ENCODE data around the gene CD300LD. TPM values are rescaled to one million over a fixed set of nuclear protein-coding genes. Genes with fewer than 3 reads are reported as not detected.

The CD300LD gene
- total and polyA plus RNA-seq, 2 donors (not counting 1 experiment from before 2014, with no cell fraction given): not detected

DNA sequence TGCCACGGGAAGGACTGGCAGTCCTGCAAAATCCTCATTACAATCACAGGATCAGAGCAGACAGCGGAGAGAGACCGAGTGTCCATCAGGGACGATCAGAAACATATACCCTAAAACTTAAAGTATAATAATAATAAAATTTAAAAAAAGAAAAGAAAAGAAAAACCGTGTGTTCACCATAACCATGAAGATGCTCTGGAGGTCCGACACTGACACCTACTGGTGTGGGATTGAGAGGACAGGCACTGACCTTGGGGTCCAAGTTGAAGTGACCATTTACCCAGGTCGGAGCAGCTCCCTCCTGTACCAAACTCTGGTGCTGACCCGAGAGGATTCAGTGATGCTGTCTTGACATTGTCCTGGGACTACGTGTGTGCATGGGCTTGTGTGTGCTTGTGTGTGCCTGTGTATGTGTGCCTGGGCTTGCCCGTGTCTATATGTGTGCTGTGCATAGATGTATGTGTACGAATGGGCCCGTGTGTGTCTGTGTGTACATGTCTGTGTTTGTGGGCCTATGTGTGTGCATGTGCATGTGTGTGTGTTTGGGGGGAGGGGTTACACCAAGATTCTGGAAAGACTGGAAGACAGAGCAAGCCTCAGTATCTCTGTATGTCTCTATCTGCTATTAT is 10.0 kb upstream of the CD300LD start:
- TF ChIP-seq, protein P1, sequence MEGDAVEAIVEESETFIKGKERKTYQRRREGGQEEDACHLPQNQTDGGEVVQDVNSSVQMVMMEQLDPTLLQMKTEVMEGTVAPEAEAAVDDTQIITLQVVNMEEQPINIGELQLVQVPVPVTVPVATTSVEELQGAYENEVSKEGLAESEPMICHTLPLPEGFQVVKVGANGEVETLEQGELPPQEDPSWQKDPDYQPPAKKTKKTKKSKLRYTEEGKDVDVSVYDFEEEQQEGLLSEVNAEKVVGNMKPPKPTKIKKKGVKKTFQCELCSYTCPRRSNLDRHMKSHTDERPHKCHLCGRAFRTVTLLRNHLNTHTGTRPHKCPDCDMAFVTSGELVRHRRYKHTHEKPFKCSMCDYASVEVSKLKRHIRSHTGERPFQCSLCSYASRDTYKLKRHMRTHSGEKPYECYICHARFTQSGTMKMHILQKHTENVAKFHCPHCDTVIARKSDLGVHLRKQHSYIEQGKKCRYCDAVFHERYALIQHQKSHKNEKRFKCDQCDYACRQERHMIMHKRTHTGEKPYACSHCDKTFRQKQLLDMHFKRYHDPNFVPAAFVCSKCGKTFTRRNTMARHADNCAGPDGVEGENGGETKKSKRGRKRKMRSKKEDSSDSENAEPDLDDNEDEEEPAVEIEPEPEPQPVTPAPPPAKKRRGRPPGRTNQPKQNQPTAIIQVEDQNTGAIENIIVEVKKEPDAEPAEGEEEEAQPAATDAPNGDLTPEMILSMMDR (conservative IDR thresholded peaks at IDR 0.05 in 1 of 2, IDR thresholded peaks at IDR 0.05 in 1 of 2; ENCODE audit: low read depth in 1 of 2, low read length in 2 of 2): peak; percentile 37 to 62
- TF ChIP-seq EZH2 (IDR thresholded peaks at IDR 0.05; ENCODE audit: low read length, missing control alignments): no peak

DNA sequence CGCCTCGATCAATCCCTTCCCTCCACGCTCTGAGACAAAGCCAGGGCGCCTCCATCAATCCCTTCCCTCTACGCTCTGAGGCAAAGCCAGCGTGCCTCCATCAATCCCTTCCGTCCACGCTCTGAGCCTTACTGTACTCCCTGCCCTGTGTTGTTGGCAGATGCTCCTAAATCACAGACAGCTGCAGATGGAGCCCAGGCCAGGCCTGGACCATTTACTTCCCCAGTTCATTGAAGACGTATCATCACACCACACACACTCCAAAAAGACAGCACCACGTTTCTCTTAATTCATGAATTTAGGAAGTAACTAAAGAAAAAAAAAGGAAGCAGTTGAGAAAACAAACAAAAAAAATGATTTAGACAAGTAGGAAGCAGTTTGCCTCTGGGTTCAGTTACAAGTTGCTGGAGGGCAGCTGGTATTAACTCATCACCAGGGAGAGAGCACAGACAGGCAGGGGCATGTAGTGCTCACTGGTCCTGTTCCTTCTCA is 7.4 kb upstream of the CD300LD start:
- Histone ChIP-seq H3K27ac (ENCODE audit: insufficient read depth, low read length) (no peak overlapping the region), H4K20me1 (ENCODE audit: control insufficient read depth, extremely low read depth, insufficient read depth, low read length) (no peaks in the 10 kb centered on the region), H3K4me2 (ENCODE audit: extremely low read depth, insufficient read depth, low read length) (no peak overlapping the region), H2AFZ (ENCODE audit: low read length) (no peak overlapping the region), H3K9ac (ENCODE audit: insufficient read depth, low read length) (no peak overlapping the region), H3K4me3 (replicated peaks in 1 of 4; ENCODE audit: control extremely low read depth in 1 of 4, insufficient read depth in 1 of 4, low read depth in 3 of 4, low read length in 4 of 4) (no peak overlapping the region), H3K4me1 (ENCODE audit: control insufficient read depth, extremely low read depth, insufficient read depth, low read length) (no peaks in the 10 kb centered on the region), H3K27me3 (ENCODE audit: control insufficient read depth, insufficient read depth, low read length) (no peaks in the 10 kb centered on the region), H3K79me2 (ENCODE audit: control insufficient read depth, insufficient read depth, low read length) (no peaks in the 10 kb centered on the region), H3K9me3 (ENCODE audit: control insufficient read depth, insufficient read depth, low read depth, low read length) (no peaks in the 10 kb centered on the region), H3K36me3 (ENCODE audit: control insufficient read depth, insufficient read depth, low read length) (no peaks in the 10 kb centered on the region)
- no peak for TF ChIP-seq EZH2 (IDR thresholded peaks at IDR 0.05; ENCODE audit: low read length, missing control alignments)
- TF ChIP-seq, protein P1 (conservative IDR thresholded peaks at IDR 0.05 in 1 of 2, IDR thresholded peaks at IDR 0.05 in 1 of 2; ENCODE audit: low read depth in 1 of 2, low read length in 2 of 2): no peak
- DNase-seq (ENCODE audit: low read depth in 2 of 2): no peak

More for the DNA sequence above, 10.0 kb upstream of the CD300LD start:
- no peaks in the 10 kb centered on the region for H3K36me3 ChIP-seq (ENCODE audit: control insufficient read depth, insufficient read depth, low read length)
- DNase-seq (ENCODE audit: low read depth in 2 of 2): peak; percentile 28 to 33
- H3K4me2 ChIP-seq (ENCODE audit: extremely low read depth, insufficient read depth, low read length): no peak overlapping the region
- no peaks in the 10 kb centered on the region for H3K27me3 ChIP-seq (ENCODE audit: control insufficient read depth, insufficient read depth, low read length)
- no peaks in the 10 kb centered on the region for H3K4me1 ChIP-seq (ENCODE audit: control insufficient read depth, extremely low read depth, insufficient read depth, low read length)
- no peak overlapping the region for H3K27ac ChIP-seq (ENCODE audit: insufficient read depth, low read length)
- H3K79me2 ChIP-seq (ENCODE audit: control insufficient read depth, insufficient read depth, low read length): no peaks in the 10 kb centered on the region
- H3K9ac ChIP-seq (ENCODE audit: insufficient read depth, low read length): no peak overlapping the region
- H3K4me3 ChIP-seq (replicated peaks in 1 of 4; ENCODE audit: control extremely low read depth in 1 of 4, insufficient read depth in 1 of 4, low read depth in 3 of 4, low read length in 4 of 4): no peak overlapping the region
- no peaks in the 10 kb centered on the region for H4K20me1 ChIP-seq (ENCODE audit: control insufficient read depth, extremely low read depth, insufficient read depth, low read length)
- H3K9me3 ChIP-seq (ENCODE audit: control insufficient read depth, insufficient read depth, low read depth, low read length): no peaks in the 10 kb centered on the region
- no peak overlapping the region for H2AFZ ChIP-seq (ENCODE audit: low read length)

DNA sequence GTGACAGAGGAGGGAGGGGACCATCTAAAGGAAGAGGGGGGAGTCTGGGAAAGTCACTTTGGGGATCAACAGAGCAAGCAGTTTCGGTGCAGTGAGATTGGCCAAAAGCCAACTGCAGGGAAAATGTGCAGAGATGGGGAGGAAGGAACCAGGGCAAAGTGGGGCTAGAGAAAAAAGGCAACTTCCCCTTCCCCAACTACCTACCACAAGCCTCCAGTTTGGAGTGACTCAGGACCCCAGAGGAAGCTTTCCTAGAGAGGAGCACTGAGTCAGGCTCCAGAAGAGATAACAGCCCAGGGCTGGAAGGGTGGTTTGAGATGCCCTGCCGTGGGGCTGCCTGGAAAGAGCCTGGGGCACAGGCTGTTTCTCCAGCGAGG is 6.9 kb upstream of the CD300LD start:
- no peak overlapping the region for H3K4me3 ChIP-seq (replicated peaks in 1 of 4; ENCODE audit: control extremely low read depth in 1 of 4, insufficient read depth in 1 of 4, low read depth in 3 of 4, low read length in 4 of 4)
- no peak overlapping the region for H2AFZ ChIP-seq (ENCODE audit: low read length)
- no peak for TF ChIP-seq EZH2 (IDR thresholded peaks at IDR 0.05; ENCODE audit: low read length, missing control alignments)
- TF ChIP-seq, protein P1 (conservative IDR thresholded peaks at IDR 0.05 in 1 of 2, IDR thresholded peaks at IDR 0.05 in 1 of 2; ENCODE audit: low read depth in 1 of 2, low read length in 2 of 2): no peak
- H4K20me1 ChIP-seq (ENCODE audit: control insufficient read depth, extremely low read depth, insufficient read depth, low read length): no peaks in the 10 kb centered on the region
- H3K27ac ChIP-seq (ENCODE audit: insufficient read depth, low read length): no peak overlapping the region
- no peak overlapping the region for H3K9ac ChIP-seq (ENCODE audit: insufficient read depth, low read length)
- no peak for DNase-seq (ENCODE audit: low read depth in 2 of 2)
- no peaks in the 10 kb centered on the region for H3K27me3 ChIP-seq (ENCODE audit: control insufficient read depth, insufficient read depth, low read length)
- no peaks in the 10 kb centered on the region for H3K36me3 ChIP-seq (ENCODE audit: control insufficient read depth, insufficient read depth, low read length)
- H3K9me3 ChIP-seq (ENCODE audit: control insufficient read depth, insufficient read depth, low read depth, low read length): no peaks in the 10 kb centered on the region
- no peak overlapping the region for H3K4me2 ChIP-seq (ENCODE audit: extremely low read depth, insufficient read depth, low read length)
- H3K79me2 ChIP-seq (ENCODE audit: control insufficient read depth, insufficient read depth, low read length): no peaks in the 10 kb centered on the region
- H3K4me1 ChIP-seq (ENCODE audit: control insufficient read depth, extremely low read depth, insufficient read depth, low read length): no peaks in the 10 kb centered on the region
